ENCODE results near the gene ARPC1A.

DNA sequence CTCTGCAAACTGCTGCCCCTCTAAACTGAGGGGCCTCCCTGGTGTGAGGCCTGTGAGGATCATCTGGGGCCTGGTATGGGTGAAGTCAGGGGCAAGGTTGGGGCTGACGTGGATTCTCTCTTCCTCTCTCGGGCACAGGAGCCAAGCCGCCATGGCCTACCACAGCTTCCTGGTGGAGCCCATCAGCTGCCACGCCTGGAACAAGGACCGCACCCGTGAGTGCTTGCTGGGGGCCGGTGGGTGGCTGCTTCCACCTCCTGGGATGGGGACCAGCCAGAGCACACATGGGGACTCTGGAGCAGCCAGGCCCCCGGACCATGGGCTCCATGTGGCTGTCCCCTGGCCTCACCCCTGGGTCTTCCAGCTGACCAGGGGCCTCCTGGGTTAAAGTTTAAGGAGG is 59.9 kb downstream of the ARPC1A start:
- TF ChIP-seq, protein P1, sequence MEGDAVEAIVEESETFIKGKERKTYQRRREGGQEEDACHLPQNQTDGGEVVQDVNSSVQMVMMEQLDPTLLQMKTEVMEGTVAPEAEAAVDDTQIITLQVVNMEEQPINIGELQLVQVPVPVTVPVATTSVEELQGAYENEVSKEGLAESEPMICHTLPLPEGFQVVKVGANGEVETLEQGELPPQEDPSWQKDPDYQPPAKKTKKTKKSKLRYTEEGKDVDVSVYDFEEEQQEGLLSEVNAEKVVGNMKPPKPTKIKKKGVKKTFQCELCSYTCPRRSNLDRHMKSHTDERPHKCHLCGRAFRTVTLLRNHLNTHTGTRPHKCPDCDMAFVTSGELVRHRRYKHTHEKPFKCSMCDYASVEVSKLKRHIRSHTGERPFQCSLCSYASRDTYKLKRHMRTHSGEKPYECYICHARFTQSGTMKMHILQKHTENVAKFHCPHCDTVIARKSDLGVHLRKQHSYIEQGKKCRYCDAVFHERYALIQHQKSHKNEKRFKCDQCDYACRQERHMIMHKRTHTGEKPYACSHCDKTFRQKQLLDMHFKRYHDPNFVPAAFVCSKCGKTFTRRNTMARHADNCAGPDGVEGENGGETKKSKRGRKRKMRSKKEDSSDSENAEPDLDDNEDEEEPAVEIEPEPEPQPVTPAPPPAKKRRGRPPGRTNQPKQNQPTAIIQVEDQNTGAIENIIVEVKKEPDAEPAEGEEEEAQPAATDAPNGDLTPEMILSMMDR (conservative IDR thresholded peaks at IDR 0.05 in 1 of 2, IDR thresholded peaks at IDR 0.05 in 1 of 2; ENCODE audit: low read depth in 1 of 2, low read length in 2 of 2), result no peak
- no peak for TF ChIP-seq EZH2 (IDR thresholded peaks at IDR 0.05; ENCODE audit: low read length, missing control alignments)

Data from fibroblast of lung (primary cell).